Measurements from ENCODE around the gene LILRB2. TPM values are rescaled to one million over a fixed set of nuclear protein-coding genes. Genes with fewer than 3 reads are reported as not detected.
"Not testable (repeated sequence)": the region's sequence is repeated elsewhere in the genome, so short reads cannot be mapped to it uniquely, and the experiment has no call there.

LILRB2 gene
- total and polyA plus RNA-seq, 2 donors (not counting 3 experiments of a cell fraction or from before 2014, with no cell fraction given) = not detected

DNA sequence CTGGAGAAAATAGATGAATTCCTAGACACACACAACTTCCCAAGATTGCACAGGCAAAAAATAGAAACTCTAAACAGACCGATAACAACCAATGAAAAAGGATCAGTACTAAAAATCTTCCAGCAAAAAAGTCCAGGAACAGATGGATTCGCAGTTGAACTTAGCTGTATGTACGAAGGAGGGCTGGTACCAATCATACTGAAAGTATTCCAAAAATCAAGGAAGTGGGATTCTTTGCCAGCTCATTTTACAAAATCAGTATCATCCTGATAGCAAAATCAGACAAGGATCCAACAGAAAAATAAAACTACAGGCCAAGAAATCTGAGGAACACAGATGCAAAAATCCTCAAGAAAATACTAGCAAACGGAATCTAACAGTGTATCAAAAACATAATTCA lies 6.5 kb upstream of the LILRB2 start:
- H3K9me3 ChIP-seq (replicated peaks; ENCODE audit: control insufficient read depth, insufficient read depth, low read length) = no peaks in the 10 kb centered on the region

GRCh38 chr19:54286283-54286682 lies 5.4 kb upstream of the LILRB2 start:
- CTCF ChIA-PET; H3K79me2 ChIP-seq (ENCODE audit: control insufficient read depth, insufficient read depth, low read length); H3K9me3 ChIP-seq (replicated peaks; ENCODE audit: control insufficient read depth, insufficient read depth, low read length): not testable (repeated sequence)

More for the DNA sequence above, 6.5 kb upstream of the LILRB2 start:
- ChIA-PET POLR2A (no interaction called here), CTCF (no interaction called here)
- Histone ChIP-seq H3K4me2 (ENCODE audit: insufficient read depth, low read length) (no peak overlapping the region), H3K9ac (replicated peaks; ENCODE audit: extremely low read depth, insufficient read depth, low read length) (no peak overlapping the region), H3K36me3 (ENCODE audit: control insufficient read depth in 2 of 2, extremely low read depth in 1 of 2, insufficient read depth in 2 of 2, low read length in 2 of 2) (no peaks in the 10 kb centered on the region), H3K27me3 (ENCODE audit: control insufficient read depth in 2 of 2, insufficient read depth in 2 of 2, low read length in 2 of 2) (peaks cover 3 to 6% of the 10 kb centered on the region in 2 experiments), H3K27ac (ENCODE audit: insufficient read depth, low read depth, low read length) (no peak overlapping the region), H3K4me3 (replicated peaks in 1 of 3; ENCODE audit: insufficient read depth in 1 of 3, low read depth in 1 of 3, low read length in 3 of 3) (no peak overlapping the region), H3K79me2 (ENCODE audit: control insufficient read depth, insufficient read depth, low read length) (no peaks in the 10 kb centered on the region), H2AFZ (ENCODE audit: low read depth, low read length) (no peak overlapping the region), H4K20me1 (replicated peaks; ENCODE audit: control insufficient read depth, extremely low read depth, insufficient read depth, low read length) (no peaks in the 10 kb centered on the region), H3K4me1 (ENCODE audit: control insufficient read depth, extremely low read depth, insufficient read depth, low read length) (no peaks in the 10 kb centered on the region), H3K9me1 (replicated peaks; ENCODE audit: control insufficient read depth, extremely low read depth, insufficient read depth, low read length) (no peaks in the 10 kb centered on the region)
- FAIRE-seq (no peak), DNase-seq (ENCODE audit: low read depth, low spot score) (no peak)
- TF ChIP-seq POLR2A (IDR thresholded peaks at IDR 0.05; ENCODE audit: low read depth, low read length) = no peak
- no peak for TF ChIP-seq JUN (IDR thresholded peaks at IDR 0.05; ENCODE audit: borderline replicate concordance, insufficient read depth, insufficient read length, low read depth)
- no peak for TF ChIP-seq POLR2AphosphoS5 (IDR thresholded peaks at IDR 0.05; ENCODE audit: insufficient read depth, low read depth, low read length)
- no peak for TF ChIP-seq GATA2 (IDR thresholded peaks at IDR 0.05; ENCODE audit: insufficient read depth, insufficient read length, low read depth, low read length)
- TF ChIP-seq MAX (IDR thresholded peaks at IDR 0.05; ENCODE audit: insufficient read depth, insufficient read length) = no peak
- no peak for TF ChIP-seq MYC (IDR thresholded peaks at IDR 0.05; ENCODE audit: low read depth, low read length)
- no peak for TF ChIP-seq CTCF (IDR thresholded peaks at IDR 0.05; ENCODE audit: extremely low read depth in 1 of 2, insufficient read depth in 1 of 2, low read depth in 1 of 2, low read length in 2 of 2)
- TF ChIP-seq EZH2 (IDR thresholded peaks at IDR 0.05; ENCODE audit: borderline replicate concordance, low read depth, low read length, severe bottlenecking) = no peak
- no peak for TF ChIP-seq FOS (IDR thresholded peaks at IDR 0.05; ENCODE audit: borderline replicate concordance, insufficient read depth, low read length)
- dilution Hi-C loops (cut with MboI; ENCODE audit: extremely low pct_ligation_motif_present, low sequenced_read_pairs) = no loop called here
- BruUV-seq (replicated peaks) = no TSS peak
- intact Hi-C loops (cut with micrococcal nuclease) = no loop called here

GRCh38 chr19:54285427-54286056 lies 4.6 kb upstream of the LILRB2 start:
- intact Hi-C loops (cut with micrococcal nuclease); H3K4me2 ChIP-seq (ENCODE audit: insufficient read depth, low read length); H4K20me1 ChIP-seq (replicated peaks; ENCODE audit: control insufficient read depth, extremely low read depth, insufficient read depth, low read length); H2AFZ ChIP-seq (ENCODE audit: low read depth, low read length); H3K79me2 ChIP-seq (ENCODE audit: control insufficient read depth, insufficient read depth, low read length); BruUV-seq (replicated peaks); FAIRE-seq; H3K36me3 ChIP-seq (ENCODE audit: control insufficient read depth in 2 of 2, extremely low read depth in 1 of 2, insufficient read depth in 2 of 2, low read length in 2 of 2); dilution Hi-C loops (cut with MboI; ENCODE audit: extremely low pct_ligation_motif_present, low sequenced_read_pairs); DNase-seq (ENCODE audit: low read depth, low spot score); H3K9ac ChIP-seq (replicated peaks; ENCODE audit: extremely low read depth, insufficient read depth, low read length); H3K4me3 ChIP-seq (replicated peaks in 1 of 3; ENCODE audit: insufficient read depth in 1 of 3, low read depth in 1 of 3, low read length in 3 of 3); H3K4me1 ChIP-seq (ENCODE audit: control insufficient read depth, extremely low read depth, insufficient read depth, low read length); H3K27ac ChIP-seq (ENCODE audit: insufficient read depth, low read depth, low read length); H3K9me1 ChIP-seq (replicated peaks; ENCODE audit: control insufficient read depth, extremely low read depth, insufficient read depth, low read length); POLR2A ChIA-PET; H3K27me3 ChIP-seq (ENCODE audit: control insufficient read depth in 2 of 2, insufficient read depth in 2 of 2, low read length in 2 of 2); CTCF ChIA-PET; H3K9me3 ChIP-seq (replicated peaks; ENCODE audit: control insufficient read depth, insufficient read depth, low read length): not testable (repeated sequence)

More at GRCh38 chr19:54286283-54286682, 5.4 kb upstream of the LILRB2 start:
- H3K36me3 ChIP-seq (ENCODE audit: control insufficient read depth in 2 of 2, extremely low read depth in 1 of 2, insufficient read depth in 2 of 2, low read length in 2 of 2); H2AFZ ChIP-seq (ENCODE audit: low read depth, low read length); POLR2A ChIA-PET; H3K4me1 ChIP-seq (ENCODE audit: control insufficient read depth, extremely low read depth, insufficient read depth, low read length); H3K27me3 ChIP-seq (ENCODE audit: control insufficient read depth in 2 of 2, insufficient read depth in 2 of 2, low read length in 2 of 2); intact Hi-C loops (cut with micrococcal nuclease); H3K27ac ChIP-seq (ENCODE audit: insufficient read depth, low read depth, low read length); dilution Hi-C loops (cut with MboI; ENCODE audit: extremely low pct_ligation_motif_present, low sequenced_read_pairs); DNase-seq (ENCODE audit: low read depth, low spot score); H4K20me1 ChIP-seq (replicated peaks; ENCODE audit: control insufficient read depth, extremely low read depth, insufficient read depth, low read length); H3K4me2 ChIP-seq (ENCODE audit: insufficient read depth, low read length); FAIRE-seq; H3K9ac ChIP-seq (replicated peaks; ENCODE audit: extremely low read depth, insufficient read depth, low read length); H3K4me3 ChIP-seq (replicated peaks in 1 of 3; ENCODE audit: insufficient read depth in 1 of 3, low read depth in 1 of 3, low read length in 3 of 3); H3K9me1 ChIP-seq (replicated peaks; ENCODE audit: control insufficient read depth, extremely low read depth, insufficient read depth, low read length); BruUV-seq (replicated peaks): not testable (repeated sequence)

Measured in endothelial cell of umbilical vein (primary cell).